ENCODE data around the gene CRAMP1. TPM values are rescaled to one million over a fixed set of nuclear protein-coding genes. Genes with fewer than 3 reads are reported as not detected.
A peak's percentile ranks its signal among the peaks of the same experiment; 100 is the strongest.
"Not testable (repeated sequence)": the region's sequence is repeated elsewhere in the genome, so short reads cannot be mapped to it uniquely, and the experiment has no call there.

Gene CRAMP1
- total RNA-seq, 4 donors from 2014 or later, result 9.0 to 15.1 (median 11.3) TPM

DNA sequence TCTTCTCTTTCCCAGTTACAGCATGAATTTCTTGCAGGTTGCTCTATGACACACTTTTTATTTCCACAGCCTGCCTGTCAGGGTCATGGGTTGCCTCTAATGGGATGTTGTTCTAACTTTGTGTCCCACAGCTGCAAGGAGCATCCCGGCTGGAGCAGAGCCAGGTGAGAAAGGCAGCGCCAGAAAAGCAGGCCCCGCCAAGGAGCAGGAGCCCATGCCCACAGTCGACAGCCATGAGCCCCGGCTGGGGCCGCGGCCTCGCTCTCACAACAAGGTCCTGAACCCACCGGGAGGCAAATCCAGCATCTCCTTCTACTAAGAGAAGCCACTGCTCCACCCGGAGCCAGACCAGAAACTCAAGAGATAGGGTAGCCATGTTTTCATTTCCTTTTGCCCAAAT is 86.5 kb downstream of the CRAMP1 start:
- Histone ChIP-seq H3K9me3 (no peaks in the 10 kb centered on the region), H3K27ac (no peak overlapping the region), H3K4me3 (no peak overlapping the region), H3K4me1 (no peaks in the 10 kb centered on the region), H3K36me3 (peaks cover 0 to 85% of the 10 kb centered on the region in 2 donors), H3K27me3 (no peaks in the 10 kb centered on the region)
- no peak for TF ChIP-seq EP300 (IDR thresholded peaks at IDR 0.05)
- TF ChIP-seq, protein P1, sequence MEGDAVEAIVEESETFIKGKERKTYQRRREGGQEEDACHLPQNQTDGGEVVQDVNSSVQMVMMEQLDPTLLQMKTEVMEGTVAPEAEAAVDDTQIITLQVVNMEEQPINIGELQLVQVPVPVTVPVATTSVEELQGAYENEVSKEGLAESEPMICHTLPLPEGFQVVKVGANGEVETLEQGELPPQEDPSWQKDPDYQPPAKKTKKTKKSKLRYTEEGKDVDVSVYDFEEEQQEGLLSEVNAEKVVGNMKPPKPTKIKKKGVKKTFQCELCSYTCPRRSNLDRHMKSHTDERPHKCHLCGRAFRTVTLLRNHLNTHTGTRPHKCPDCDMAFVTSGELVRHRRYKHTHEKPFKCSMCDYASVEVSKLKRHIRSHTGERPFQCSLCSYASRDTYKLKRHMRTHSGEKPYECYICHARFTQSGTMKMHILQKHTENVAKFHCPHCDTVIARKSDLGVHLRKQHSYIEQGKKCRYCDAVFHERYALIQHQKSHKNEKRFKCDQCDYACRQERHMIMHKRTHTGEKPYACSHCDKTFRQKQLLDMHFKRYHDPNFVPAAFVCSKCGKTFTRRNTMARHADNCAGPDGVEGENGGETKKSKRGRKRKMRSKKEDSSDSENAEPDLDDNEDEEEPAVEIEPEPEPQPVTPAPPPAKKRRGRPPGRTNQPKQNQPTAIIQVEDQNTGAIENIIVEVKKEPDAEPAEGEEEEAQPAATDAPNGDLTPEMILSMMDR (IDR thresholded peaks at IDR 0.05), result no peak
- no peak for TF ChIP-seq POLR2AphosphoS5 (IDR thresholded peaks at IDR 0.05)
- TF ChIP-seq POLR2A (IDR thresholded peaks at IDR 0.05), result no peak
- ATAC-seq, result no peak
- WGBS, 2 donors (ENCODE audit: low coverage in 1 of 2), result 100% methylated on average over 4 of the region's 10 CpGs; no CpG with 5 or more reads in 1 of the 2 donors

- peaks cover 0 to 70% of the 10 kb centered on the region in 2 donors for H3K36me3 ChIP-seq
- H3K4me1 ChIP-seq, result peaks cover 0 to 9% (median 5%) of the 10 kb centered on the region in 3 donors
- H3K27ac ChIP-seq, result no peak overlapping the region
- TF ChIP-seq, protein P1 (IDR thresholded peaks at IDR 0.05), result no peak
- H3K9me3 ChIP-seq, result no peaks in the 10 kb centered on the region
- 77% methylated on average over 3 of the region's 3 CpGs; no CpG with 5 or more reads in 1 of the 2 donors for WGBS, 2 donors (ENCODE audit: low coverage in 1 of 2)
- H3K4me3 ChIP-seq, result no peak overlapping the region
- no peaks in the 10 kb centered on the region for H3K27me3 ChIP-seq
- ATAC-seq, result no peak
Measured at GRCh38 chr16:1700246-1700645, 88.1 kb downstream of the CRAMP1 start.

- Histone ChIP-seq H3K27me3 (no peaks in the 10 kb centered on the region), H3K27ac (no peak overlapping the region), H3K4me3 (no peak overlapping the region), H3K36me3 (peaks cover 0 to 59% of the 10 kb centered on the region in 2 donors), H3K4me1 (peaks cover 0 to 11% (median 5%) of the 10 kb centered on the region in 3 donors), H3K9me3 (no peaks in the 10 kb centered on the region)
- no peak for TF ChIP-seq POLR2AphosphoS5 (IDR thresholded peaks at IDR 0.05)
- TF ChIP-seq, protein P1 (IDR thresholded peaks at IDR 0.05), result no peak
- ATAC-seq, result no peak
- WGBS, 2 donors (ENCODE audit: low coverage in 1 of 2), result 69 to 83% methylated on average over 5 to 6 of the region's 6 CpGs
Measured at GRCh38 chr16:1701216-1701878, 89.2 kb downstream of the CRAMP1 start.

DNA sequence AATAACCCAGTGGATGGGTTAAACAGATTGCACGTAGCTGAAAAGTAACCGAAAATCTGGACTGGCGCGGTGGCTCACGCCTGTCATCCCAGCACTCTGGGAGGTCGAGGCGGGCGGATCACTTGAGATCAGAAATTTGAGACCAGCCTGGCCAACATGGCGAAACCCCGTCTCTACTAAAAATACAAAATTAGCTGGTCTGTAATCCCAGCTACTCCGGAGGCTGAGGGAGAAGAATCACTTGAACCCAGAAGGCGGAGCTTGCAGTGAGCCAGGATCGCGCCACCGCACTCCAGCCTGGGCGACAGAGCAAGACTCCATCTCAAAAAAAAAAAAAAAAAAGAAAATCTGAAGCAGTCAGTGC is 93.1 kb downstream of the CRAMP1 start:
- not testable (repeated sequence) for H3K27me3 ChIP-seq, ATAC-seq, H3K9me3 ChIP-seq
- Histone ChIP-seq H3K27ac (peak overlapping the region; percentile 30 to 99 (median 93)), H3K4me3 (peak overlapping the region; percentile 77 to 94), H3K36me3 (peaks cover 0 to 21% of the 10 kb centered on the region in 2 donors), H3K4me1 (peaks cover 3 to 45% (median 22%) of the 10 kb centered on the region in 3 donors)
- WGBS, 2 donors (ENCODE audit: low coverage in 1 of 2), result 0 to 2% methylated on average over 5 to 14 of the region's 16 CpGs

- peaks cover 0 to 16% of the 10 kb centered on the region in 2 donors for H3K36me3 ChIP-seq
- H3K4me3 ChIP-seq, result peak within 1 kb of the TSS; percentile 77 to 94
- ATAC-seq, result peak; percentile 96
- H3K4me1 ChIP-seq, result peaks cover 3 to 50% (median 22%) of the 10 kb centered on the region in 3 donors
- peak within 1 kb of the TSS; percentile 30 to 99 (median 93) for H3K27ac ChIP-seq
- WGBS, 2 donors (ENCODE audit: low coverage in 1 of 2), result 0% methylated on average over 9 to 12 of the region's 79 CpGs
- no peaks in the 10 kb centered on the region for H3K9me3 ChIP-seq
- TF ChIP-seq, protein P1 (IDR thresholded peaks at IDR 0.05), result peak in 3 of 4 experiments; percentile 93 to 100 (median 100)
- no peak for TF ChIP-seq EP300 (IDR thresholded peaks at IDR 0.05)
- peak; percentile 97 to 98 for TF ChIP-seq POLR2A (IDR thresholded peaks at IDR 0.05)
- peak; percentile 96 for TF ChIP-seq POLR2AphosphoS5 (IDR thresholded peaks at IDR 0.05)
- no peaks in the 10 kb centered on the region for H3K27me3 ChIP-seq
Measured at GRCh38 chr16:1705688-1706385, 93.7 kb downstream of the CRAMP1 start, which contains the start of gene MAPK8IP3. TSS of gene MAPK8IP3 (plus strand) at chr16:1706195. CDS start at chr16:1706340, 145 bp downstream.

All from gastroesophageal sphincter (tissue), 4 donors.